WTC11 (cell line): ENCODE results near the gene FXYD3. TPM values are rescaled to one million over a fixed set of nuclear protein-coding genes. Genes with fewer than 3 reads are reported as not detected.

Experiments
- ATAC-seq: fragments of 200-7000 bp; cut with Tn5 transposase; 2 replicates; pipeline ENCODE4 v1.10.0; 2021; ENCODE audit warnings: mild to moderate bottlenecking, moderate library complexity
- CTCF ChIA-PET: fragments of 300-600 bp; sonication (Branson Sonifier 250); formaldehyde crosslinking; loops from one replicate; lab custom pipeline; 2021; ENCODE audit warnings: antibody characterized with exemption; lab: Charles Lee
- POLR2A ChIA-PET: fragments of 350-600 bp; sonication (Branson Sonifier 250); formaldehyde crosslinking; loops from one replicate; lab custom pipeline; 2021; ENCODE audit warnings: antibody characterized with exemption; lab: Charles Lee
- DNase-seq: peaks from one replicate; pipeline ENCODE4 v3.0.0; 2021; ENCODE audit warnings: low spot score
- H3K27ac Mint-ChIP-seq: 2 replicates; pipeline ENCODE4 v1.8.0; 2021; ENCODE audit warnings: mixed read lengths
- H3K27me3 Mint-ChIP-seq: 2 replicates; pipeline ENCODE4 v1.8.0; 2021; ENCODE audit warnings: low read depth, mild to moderate bottlenecking, moderate library complexity, mixed read lengths
- H3K36me3 Mint-ChIP-seq: 2 replicates; pipeline ENCODE4 v1.8.0; 2021; ENCODE audit warnings: mixed read lengths
- H3K4me1 Mint-ChIP-seq: 2 replicates; pipeline ENCODE4 v1.8.0; 2022; ENCODE audit warnings: mixed read lengths
- H3K4me3 Mint-ChIP-seq: 2 replicates; pipeline ENCODE4 v1.8.0; 2021; ENCODE audit warnings: mild to moderate bottlenecking, moderate library complexity, mixed read lengths
- H3K9me3 Mint-ChIP-seq: 2 replicates; pipeline ENCODE4 v1.8.0; 2021; ENCODE audit warnings: mixed read lengths
- AR ChIP-seq: fragments of 250-450 bp; sonication (Bioruptor Pico); IDR thresholded peaks from 2 replicates; pipeline ENCODE4 v1.9.0; 2021; ENCODE audit warnings: mild to moderate bottlenecking
- ELF4 ChIP-seq: sonication (generic); formaldehyde crosslinking; IDR thresholded peaks from 2 replicates; pipeline ENCODE4 v1.8.1; 2022; ENCODE audit warnings: low read depth, mild to moderate bottlenecking, moderate library complexity, missing genetic modification reagents
- ESRRA ChIP-seq: sonication (generic); formaldehyde crosslinking; IDR thresholded peaks from 2 replicates; pipeline ENCODE4 v1.8.1; 2022; ENCODE audit warnings: mild to moderate bottlenecking, missing genetic modification reagents, borderline replicate concordance
- HMGA2 ChIP-seq: fragments of 250-450 bp; sonication (Bioruptor Pico); IDR thresholded peaks from 2 replicates; pipeline ENCODE4 v1.4.0; 2021; ENCODE audit warnings: mild to moderate bottlenecking, moderate library complexity
- IRF2 ChIP-seq: sonication (generic); formaldehyde crosslinking; IDR thresholded peaks from 2 replicates; pipeline ENCODE4 v1.8.0; 2022; ENCODE audit warnings: low read depth, missing genetic modification reagents, borderline replicate concordance
- MXD4 ChIP-seq: fragments of 250-450 bp; sonication (Bioruptor Pico); IDR thresholded peaks from 2 replicates; pipeline ENCODE4 v1.8.0; 2021; ENCODE audit warnings: mild to moderate bottlenecking, moderate library complexity, borderline replicate concordance
- MYBL2 ChIP-seq: sonication (generic); formaldehyde crosslinking; IDR thresholded peaks from 2 replicates; pipeline ENCODE4 v1.8.1; 2023; ENCODE audit warnings: mild to moderate bottlenecking, moderate library complexity, missing genetic modification reagents
- SMAD4 ChIP-seq: sonication (generic); formaldehyde crosslinking; IDR thresholded peaks from 2 replicates; pipeline ENCODE4 v1.8.0; 2022; ENCODE audit warnings: mild to moderate bottlenecking, missing genetic modification reagents
- SP1 ChIP-seq: sonication (generic); formaldehyde crosslinking; conservative IDR thresholded peaks from 2 replicates; pipeline ENCODE4 v1.8.1; 2022; ENCODE audit warnings: missing genetic modification reagents
- STAT6 ChIP-seq: sonication (generic); formaldehyde crosslinking; conservative IDR thresholded peaks from 2 replicates; pipeline ENCODE4 v1.8.1; 2023; ENCODE audit warnings: mild to moderate bottlenecking, low read depth, missing genetic modification reagents, moderate library complexity
- ZBTB21 ChIP-seq: sonication (generic); formaldehyde crosslinking; IDR thresholded peaks from 2 replicates; pipeline ENCODE4 v1.8.1; 2023; ENCODE audit warnings: mild to moderate bottlenecking, missing genetic modification reagents, borderline replicate concordance
- ZNF219 ChIP-seq: sonication (generic); formaldehyde crosslinking; IDR thresholded peaks from 2 replicates; pipeline ENCODE4 v1.8.0; 2023; ENCODE audit warnings: missing genetic modification reagents, mild to moderate bottlenecking, borderline replicate concordance
- ZNF423 ChIP-seq: fragments of 250-450 bp; sonication (Bioruptor Pico); IDR thresholded peaks from 2 replicates; pipeline ENCODE4 v2.1.2; 2022; ENCODE audit warnings: mild to moderate bottlenecking, moderate library complexity
- ZNF671 ChIP-seq: fragments of 250-450 bp; sonication (Bioruptor Pico); IDR thresholded peaks from 2 replicates; pipeline ENCODE4 v1.8.0; 2021; ENCODE audit warnings: mild to moderate bottlenecking
- total RNA-seq: library from RNA; stranded (reverse); gene quantifications from 3 replicates; pipeline ENCODE4 v1.2.3, GENCODE V29; 2021
- TF ChIP-seq, protein P1 (sequence below): sonication (generic); formaldehyde crosslinking; IDR thresholded peaks from 2 replicates; pipeline ENCODE4 v1.8.0; 2023; ENCODE audit warnings: missing genetic modification reagents, mild to moderate bottlenecking, borderline replicate concordance
- TF ChIP-seq, protein P2 (sequence below): sonication (generic); formaldehyde crosslinking; IDR thresholded peaks from 2 replicates; pipeline ENCODE4 v1.8.1; 2022; ENCODE audit warnings: low read depth, mild to moderate bottlenecking, moderate library complexity, missing genetic modification reagents, borderline replicate concordance
- TF ChIP-seq, protein P3 (sequence below): sonication (generic); formaldehyde crosslinking; IDR thresholded peaks from 2 replicates; pipeline ENCODE4 v1.8.1; 2023; ENCODE audit warnings: mild to moderate bottlenecking, missing genetic modification reagents, moderate library complexity
- TF ChIP-seq, protein P4 (sequence below): fragments of 250-450 bp; sonication (Bioruptor Pico); IDR thresholded peaks from 2 replicates; pipeline ENCODE4 v2.1.2; 2022; ENCODE audit warnings: mild to moderate bottlenecking, moderate library complexity

FXYD3 gene
- total RNA-seq, 1 experiment from 2014 or later, result 1.8 TPM

GRCh38 chr19:35116072-35116801, 614 bp downstream of the FXYD3 start:
- ATAC-seq, result no peak
- Mint-ChIP-seq H3K27ac (peak overlapping the region; percentile 45; the same call in 1 of the 2 replicates), H3K9me3 (no peaks in the 10 kb centered on the region), H3K27me3 (peaks cover 3% of the 10 kb centered on the region), H3K4me1 (peaks cover 40% of the 10 kb centered on the region), H3K36me3 (no peaks in the 10 kb centered on the region), H3K4me3 (peak overlapping the region; percentile 12)
- no peak for TF ChIP-seq ZNF423 (CRISPR knock-in tag)
- no peak for TF ChIP-seq AR (CRISPR knock-in tag)
- TF ChIP-seq MXD4 (CRISPR knock-in tag), result no peak
- DNase-seq, result no peak
- CTCF ChIA-PET, result interaction anchor here (0.8 to 3.4 kb wide), 9 partner anchors 9 to 237 kb away, joined by 3 to 61 read pairs (median 14); partner anchors contain the start of genes FXYD7 and LGI4
- POLR2A ChIA-PET, result no interaction called here

GRCh38 chr19:35117116-35117515, 1.5 kb downstream of the FXYD3 start:
- POLR2A ChIA-PET, result no interaction called here
- no peaks in the 10 kb centered on the region for H3K36me3 Mint-ChIP-seq
- DNase-seq (no peak), ATAC-seq (no peak)
- peaks cover 36% of the 10 kb centered on the region for H3K4me1 Mint-ChIP-seq
- H3K4me3 Mint-ChIP-seq, result no peak overlapping the region
- H3K27me3 Mint-ChIP-seq, result peaks cover 3% of the 10 kb centered on the region
- no peaks in the 10 kb centered on the region for H3K9me3 Mint-ChIP-seq
- no peak overlapping the region for H3K27ac Mint-ChIP-seq
- CTCF ChIA-PET, result interaction anchor here (0.8 to 3.4 kb wide), 6 partner anchors 10 to 236 kb away, joined by 3 to 54 read pairs (median 4); partner anchors contain the start of gene LGI4
- TF ChIP-seq IRF2 (CRISPR knock-in tag), result no peak
- no peak for TF ChIP-seq ELF4 (CRISPR knock-in tag)
- TF ChIP-seq, protein P1, sequence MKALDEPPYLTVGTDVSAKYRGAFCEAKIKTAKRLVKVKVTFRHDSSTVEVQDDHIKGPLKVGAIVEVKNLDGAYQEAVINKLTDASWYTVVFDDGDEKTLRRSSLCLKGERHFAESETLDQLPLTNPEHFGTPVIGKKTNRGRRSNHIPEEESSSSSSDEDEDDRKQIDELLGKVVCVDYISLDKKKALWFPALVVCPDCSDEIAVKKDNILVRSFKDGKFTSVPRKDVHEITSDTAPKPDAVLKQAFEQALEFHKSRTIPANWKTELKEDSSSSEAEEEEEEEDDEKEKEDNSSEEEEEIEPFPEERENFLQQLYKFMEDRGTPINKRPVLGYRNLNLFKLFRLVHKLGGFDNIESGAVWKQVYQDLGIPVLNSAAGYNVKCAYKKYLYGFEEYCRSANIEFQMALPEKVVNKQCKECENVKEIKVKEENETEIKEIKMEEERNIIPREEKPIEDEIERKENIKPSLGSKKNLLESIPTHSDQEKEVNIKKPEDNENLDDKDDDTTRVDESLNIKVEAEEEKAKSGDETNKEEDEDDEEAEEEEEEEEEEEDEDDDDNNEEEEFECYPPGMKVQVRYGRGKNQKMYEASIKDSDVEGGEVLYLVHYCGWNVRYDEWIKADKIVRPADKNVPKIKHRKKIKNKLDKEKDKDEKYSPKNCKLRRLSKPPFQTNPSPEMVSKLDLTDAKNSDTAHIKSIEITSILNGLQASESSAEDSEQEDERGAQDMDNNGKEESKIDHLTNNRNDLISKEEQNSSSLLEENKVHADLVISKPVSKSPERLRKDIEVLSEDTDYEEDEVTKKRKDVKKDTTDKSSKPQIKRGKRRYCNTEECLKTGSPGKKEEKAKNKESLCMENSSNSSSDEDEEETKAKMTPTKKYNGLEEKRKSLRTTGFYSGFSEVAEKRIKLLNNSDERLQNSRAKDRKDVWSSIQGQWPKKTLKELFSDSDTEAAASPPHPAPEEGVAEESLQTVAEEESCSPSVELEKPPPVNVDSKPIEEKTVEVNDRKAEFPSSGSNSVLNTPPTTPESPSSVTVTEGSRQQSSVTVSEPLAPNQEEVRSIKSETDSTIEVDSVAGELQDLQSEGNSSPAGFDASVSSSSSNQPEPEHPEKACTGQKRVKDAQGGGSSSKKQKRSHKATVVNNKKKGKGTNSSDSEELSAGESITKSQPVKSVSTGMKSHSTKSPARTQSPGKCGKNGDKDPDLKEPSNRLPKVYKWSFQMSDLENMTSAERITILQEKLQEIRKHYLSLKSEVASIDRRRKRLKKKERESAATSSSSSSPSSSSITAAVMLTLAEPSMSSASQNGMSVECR, result no peak
- TF ChIP-seq, protein P2, sequence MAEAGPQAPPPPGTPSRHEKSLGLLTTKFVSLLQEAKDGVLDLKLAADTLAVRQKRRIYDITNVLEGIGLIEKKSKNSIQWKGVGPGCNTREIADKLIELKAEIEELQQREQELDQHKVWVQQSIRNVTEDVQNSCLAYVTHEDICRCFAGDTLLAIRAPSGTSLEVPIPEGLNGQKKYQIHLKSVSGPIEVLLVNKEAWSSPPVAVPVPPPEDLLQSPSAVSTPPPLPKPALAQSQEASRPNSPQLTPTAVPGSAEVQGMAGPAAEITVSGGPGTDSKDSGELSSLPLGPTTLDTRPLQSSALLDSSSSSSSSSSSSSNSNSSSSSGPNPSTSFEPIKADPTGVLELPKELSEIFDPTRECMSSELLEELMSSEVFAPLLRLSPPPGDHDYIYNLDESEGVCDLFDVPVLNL, result no peak
- no peak for TF ChIP-seq ZNF219 (CRISPR knock-in tag)
- TF ChIP-seq STAT6, result no peak
- TF ChIP-seq, protein P3, sequence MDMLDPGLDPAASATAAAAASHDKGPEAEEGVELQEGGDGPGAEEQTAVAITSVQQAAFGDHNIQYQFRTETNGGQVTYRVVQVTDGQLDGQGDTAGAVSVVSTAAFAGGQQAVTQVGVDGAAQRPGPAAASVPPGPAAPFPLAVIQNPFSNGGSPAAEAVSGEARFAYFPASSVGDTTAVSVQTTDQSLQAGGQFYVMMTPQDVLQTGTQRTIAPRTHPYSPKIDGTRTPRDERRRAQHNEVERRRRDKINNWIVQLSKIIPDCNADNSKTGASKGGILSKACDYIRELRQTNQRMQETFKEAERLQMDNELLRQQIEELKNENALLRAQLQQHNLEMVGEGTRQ (CRISPR knock-in tag), result no peak
- no peak for TF ChIP-seq ZNF671 (CRISPR knock-in tag)
- TF ChIP-seq ESRRA, result no peak
- TF ChIP-seq SMAD4 (CRISPR knock-in tag), result no peak
- TF ChIP-seq MXD4 (CRISPR knock-in tag), result no peak
- no peak for TF ChIP-seq ZBTB21
- TF ChIP-seq HMGA2, result no peak
- no peak for TF ChIP-seq MYBL2 (CRISPR knock-in tag)
- TF ChIP-seq, protein P4, sequence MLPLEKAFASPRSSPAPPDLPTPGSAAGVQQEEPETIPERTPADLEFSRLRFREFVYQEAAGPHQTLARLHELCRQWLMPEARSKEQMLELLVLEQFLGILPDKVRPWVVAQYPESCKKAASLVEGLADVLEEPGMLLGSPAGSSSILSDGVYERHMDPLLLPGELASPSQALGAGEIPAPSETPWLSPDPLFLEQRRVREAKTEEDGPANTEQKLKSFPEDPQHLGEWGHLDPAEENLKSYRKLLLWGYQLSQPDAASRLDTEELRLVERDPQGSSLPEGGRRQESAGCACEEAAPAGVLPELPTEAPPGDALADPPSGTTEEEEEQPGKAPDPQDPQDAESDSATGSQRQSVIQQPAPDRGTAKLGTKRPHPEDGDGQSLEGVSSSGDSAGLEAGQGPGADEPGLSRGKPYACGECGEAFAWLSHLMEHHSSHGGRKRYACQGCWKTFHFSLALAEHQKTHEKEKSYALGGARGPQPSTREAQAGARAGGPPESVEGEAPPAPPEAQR (CRISPR knock-in tag), result no peak
- TF ChIP-seq SP1, result no peak
